Mesendoderm (in vitro differentiated cells): ENCODE measurements around the gene KDM6A.

ENCODE experiments used
- DNase-seq: peaks from one replicate; pipeline ENCODE4 v3.0.0; 2013
- H2AK5ac ChIP-seq: 2 replicates; pipeline ENCODE4 v1.6.1; 2013; ENCODE audit warnings: low read length, inconsistent platforms
- H2BK120ac ChIP-seq: 2 replicates; pipeline ENCODE4 v1.6.1; 2013; ENCODE audit warnings: low read depth, mild to moderate bottlenecking, low read length, moderate library complexity, mixed read lengths
- H2BK15ac ChIP-seq: replicated peaks from 2 replicates; pipeline ENCODE4 v1.6.1; 2013; ENCODE audit warnings: low read depth, mild to moderate bottlenecking, moderate library complexity
- H2BK5ac ChIP-seq: 2 replicates; pipeline ENCODE4 v1.6.1; 2013; ENCODE audit warnings: low read length, inconsistent platforms
- H3K18ac ChIP-seq: 2 replicates; pipeline ENCODE4 v1.6.1; 2013; ENCODE audit warnings: mild to moderate bottlenecking, low read length, mixed read lengths
- H3K23ac ChIP-seq: one replicate; pipeline ENCODE4 v1.6.1; 2013; ENCODE audit warnings: low read length
- H3K27ac ChIP-seq: 2 replicates; pipeline ENCODE4 v1.5.1; 2013; ENCODE audit warnings: low read depth, mild to moderate bottlenecking, inconsistent platforms, low read length, moderate library complexity
- H3K27me3 ChIP-seq: 2 replicates; pipeline ENCODE4 v1.6.1; 2013; ENCODE audit warnings: low read length, control low read depth, mild to moderate bottlenecking, inconsistent platforms; ENCODE audit not compliant: insufficient read depth, poor library complexity
- H3K36me3 ChIP-seq: 2 replicates; pipeline ENCODE4 v1.6.1; 2013; ENCODE audit warnings: low read length, inconsistent platforms; ENCODE audit not compliant: control insufficient read depth, insufficient read depth
- H3K4ac ChIP-seq: one replicate; pipeline ENCODE4 v1.6.1; 2013; ENCODE audit warnings: low read depth, mild to moderate bottlenecking, low read length, moderate library complexity
- H3K4me1 ChIP-seq: 2 replicates; pipeline ENCODE4 v1.6.1; 2013; ENCODE audit warnings: low read depth, low read length, inconsistent platforms; ENCODE audit not compliant: control insufficient read depth
- H3K4me2 ChIP-seq: 2 replicates; pipeline ENCODE4 v1.6.1; 2013; ENCODE audit warnings: low read length
- H3K4me3 ChIP-seq: 2 replicates; pipeline ENCODE4 v1.5.1; 2013; ENCODE audit warnings: mild to moderate bottlenecking, low read length
- H3K56ac ChIP-seq: one replicate; pipeline ENCODE4 v1.6.1; 2013; ENCODE audit warnings: low read length
- H3K79me1 ChIP-seq: 2 replicates; pipeline ENCODE4 v1.6.1; 2013; ENCODE audit warnings: low read length, inconsistent platforms
- H3K79me2 ChIP-seq: 2 replicates; pipeline ENCODE4 v1.6.1; 2013; ENCODE audit warnings: mild to moderate bottlenecking, low read length; ENCODE audit not compliant: control insufficient read depth, insufficient read depth
- H3K9ac ChIP-seq: 2 replicates; pipeline ENCODE4 v1.6.1; 2013; ENCODE audit warnings: low read length, inconsistent platforms
- H4K5ac ChIP-seq: one replicate; pipeline ENCODE4 v1.6.1; 2013; ENCODE audit warnings: low read length
- H4K8ac ChIP-seq: one replicate; pipeline ENCODE4 v1.6.1; 2013; ENCODE audit warnings: low read depth, mild to moderate bottlenecking, control low read depth, low read length, moderate library complexity
- WGBS: extraction: QIAGEN DNeasy Blood & Tissue Kit; methylation state at CpG from one replicate; pipeline ENCODE4 v1.1.7; 2013; ENCODE audit warnings: low lambda C conversion rate, missing lambda C conversion rate; ENCODE audit not compliant: insufficient coverage; ENCODE audit errors: extremely low coverage; 5-methylcytosine and 5-hydroxymethylcytosine counted together

The KDM6A gene

DNA sequence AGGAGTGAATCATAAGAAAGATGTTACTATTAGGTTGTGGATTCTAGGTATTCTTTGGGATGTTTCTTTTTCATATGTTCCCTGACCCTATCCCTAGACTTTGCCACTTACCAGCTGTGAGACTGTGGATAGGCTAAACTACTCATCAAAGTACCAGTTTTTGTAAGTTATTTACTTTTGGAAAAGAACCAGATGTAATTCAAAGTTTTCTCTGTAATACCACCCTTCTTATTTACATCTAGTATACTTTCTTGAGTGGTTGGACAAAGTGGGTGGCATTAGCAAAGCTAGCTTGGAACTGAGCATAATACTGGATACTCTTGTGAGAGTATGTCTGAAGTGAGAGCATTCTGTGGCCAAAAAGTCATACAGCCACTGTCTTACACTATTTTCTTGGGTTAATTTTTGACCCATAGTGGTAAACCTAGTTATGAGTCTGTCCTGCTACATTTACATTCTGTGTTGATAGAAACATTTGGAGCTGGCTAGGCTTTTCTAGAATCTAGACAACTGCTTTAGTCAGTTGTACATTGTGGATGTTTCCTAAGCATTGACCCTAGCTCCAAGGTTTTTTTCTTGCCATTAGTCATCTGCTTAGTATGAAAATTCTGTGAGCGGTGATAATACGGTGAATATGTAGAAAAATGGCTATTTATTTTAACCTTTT, 41.7 kb downstream of the KDM6A start:
- Histone ChIP-seq H3K79me1 (no peaks in the 10 kb centered on the region), H3K4me3 (no peak overlapping the region), H3K27me3 (no peaks in the 10 kb centered on the region), H3K23ac (no peak overlapping the region), H3K4ac (no peak overlapping the region), H3K56ac (no peak overlapping the region), H3K36me3 (no peaks in the 10 kb centered on the region), H4K5ac (no peak overlapping the region), H3K18ac (no peak overlapping the region), H2BK15ac (no peak overlapping the region), H2BK5ac (no peak overlapping the region), H3K4me2 (no peak overlapping the region), H2BK120ac (no peak overlapping the region), H3K79me2 (peaks cover 31% of the 10 kb centered on the region), H2AK5ac (no peak overlapping the region), H3K4me1 (no peaks in the 10 kb centered on the region), H3K27ac (no peak overlapping the region), H3K9ac (no peak overlapping the region), H4K8ac (no peak overlapping the region)
- no peak for DNase-seq
- WGBS = no CpG with 5 or more reads among the region's 2 CpGs

GRCh38 chrX:44915361-44915868, 42.4 kb downstream of the KDM6A start:
- DNase-seq = peak; percentile 6
- no peak overlapping the region for H3K9ac ChIP-seq
- no peak overlapping the region for H3K4me2 ChIP-seq
- no peak overlapping the region for H4K8ac ChIP-seq
- H3K56ac ChIP-seq = no peak overlapping the region
- H2BK5ac ChIP-seq = no peak overlapping the region
- no peak overlapping the region for H2AK5ac ChIP-seq
- no peaks in the 10 kb centered on the region for H3K36me3 ChIP-seq
- H4K5ac ChIP-seq = no peak overlapping the region
- no CpG with 5 or more reads among the region's 8 CpGs for WGBS
- H3K23ac ChIP-seq = no peak overlapping the region
- H3K4ac ChIP-seq = no peak overlapping the region
- H2BK15ac ChIP-seq = no peak overlapping the region
- no peak overlapping the region for H2BK120ac ChIP-seq
- no peak overlapping the region for H3K27ac ChIP-seq
- H3K79me2 ChIP-seq = peaks cover 31% of the 10 kb centered on the region
- H3K4me1 ChIP-seq = no peaks in the 10 kb centered on the region
- H3K79me1 ChIP-seq = no peaks in the 10 kb centered on the region
- no peak overlapping the region for H3K4me3 ChIP-seq
- no peak overlapping the region for H3K18ac ChIP-seq
- no peaks in the 10 kb centered on the region for H3K27me3 ChIP-seq

GRCh38 chrX:44918722-44919121, 45.7 kb downstream of the KDM6A start:
- Histone ChIP-seq H3K4me1 (no peaks in the 10 kb centered on the region), H4K5ac (no peak overlapping the region), H3K4me2 (no peak overlapping the region), H3K56ac (no peak overlapping the region), H3K9ac (no peak overlapping the region), H2BK15ac (no peak overlapping the region), H3K27me3 (no peaks in the 10 kb centered on the region), H2BK5ac (no peak overlapping the region), H4K8ac (no peak overlapping the region), H3K79me2 (peaks cover 36% of the 10 kb centered on the region), H2AK5ac (no peak overlapping the region), H3K4me3 (no peak overlapping the region), H3K27ac (no peak overlapping the region), H3K23ac (no peak overlapping the region), H3K4ac (no peak overlapping the region), H3K36me3 (no peaks in the 10 kb centered on the region), H3K79me1 (no peaks in the 10 kb centered on the region), H2BK120ac (no peak overlapping the region), H3K18ac (no peak overlapping the region)
- no CpG with 5 or more reads among the region's 1 CpG for WGBS
- DNase-seq = no peak

DNA sequence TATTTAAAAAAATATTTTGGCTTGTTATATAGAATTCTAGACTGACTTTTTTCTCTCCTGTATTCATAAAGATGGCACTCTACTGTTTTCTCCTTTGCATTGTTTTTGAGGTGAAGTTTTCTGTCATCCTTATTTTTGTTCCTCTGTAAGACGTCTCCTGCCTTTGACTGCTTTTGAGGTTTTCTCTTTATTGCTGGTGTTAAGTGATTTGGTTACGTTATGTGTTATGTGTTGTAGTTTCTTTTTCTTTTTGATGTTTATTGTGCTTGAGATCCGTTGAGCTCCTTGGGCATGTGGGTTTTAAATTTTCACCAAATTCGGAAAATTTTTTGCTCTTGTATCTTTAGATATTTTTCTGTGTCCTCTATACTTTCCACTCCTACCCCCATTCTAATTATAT, 50.0 kb downstream of the KDM6A start:
- Histone ChIP-seq H3K79me1 (no peaks in the 10 kb centered on the region), H2BK15ac (no peak overlapping the region), H3K56ac (no peak overlapping the region), H2BK5ac (no peak overlapping the region), H4K5ac (no peak overlapping the region), H4K8ac (no peak overlapping the region), H2BK120ac (no peak overlapping the region), H3K18ac (no peak overlapping the region), H3K4me1 (no peaks in the 10 kb centered on the region), H3K4ac (no peak overlapping the region), H3K27me3 (no peaks in the 10 kb centered on the region), H3K23ac (no peak overlapping the region), H2AK5ac (no peak overlapping the region), H3K9ac (no peak overlapping the region), H3K79me2 (peaks cover 45% of the 10 kb centered on the region), H3K27ac (no peak overlapping the region), H3K4me2 (no peak overlapping the region), H3K36me3 (no peaks in the 10 kb centered on the region), H3K4me3 (no peak overlapping the region)
- no peak for DNase-seq
- no CpG with 5 or more reads among the region's 4 CpGs for WGBS

GRCh38 chrX:44927398-44927797, 54.4 kb downstream of the KDM6A start:
- H3K56ac ChIP-seq = no peak overlapping the region
- DNase-seq = no peak
- H3K4ac ChIP-seq = no peak overlapping the region
- H3K4me3 ChIP-seq = no peak overlapping the region
- H3K79me2 ChIP-seq = peaks cover 44% of the 10 kb centered on the region
- H2BK5ac ChIP-seq = no peak overlapping the region
- no peak overlapping the region for H3K9ac ChIP-seq
- H4K5ac ChIP-seq = no peak overlapping the region
- no peak overlapping the region for H3K4me2 ChIP-seq
- H3K79me1 ChIP-seq = no peaks in the 10 kb centered on the region
- H3K27ac ChIP-seq = no peak overlapping the region
- no peak overlapping the region for H3K18ac ChIP-seq
- no peak overlapping the region for H3K23ac ChIP-seq
- H2AK5ac ChIP-seq = no peak overlapping the region
- H2BK15ac ChIP-seq = no peak overlapping the region
- no peak overlapping the region for H4K8ac ChIP-seq
- WGBS = no CpG with 5 or more reads among the region's 1 CpG
- H3K36me3 ChIP-seq = no peaks in the 10 kb centered on the region
- no peak overlapping the region for H2BK120ac ChIP-seq
- H3K4me1 ChIP-seq = no peaks in the 10 kb centered on the region
- H3K27me3 ChIP-seq = no peaks in the 10 kb centered on the region

DNA sequence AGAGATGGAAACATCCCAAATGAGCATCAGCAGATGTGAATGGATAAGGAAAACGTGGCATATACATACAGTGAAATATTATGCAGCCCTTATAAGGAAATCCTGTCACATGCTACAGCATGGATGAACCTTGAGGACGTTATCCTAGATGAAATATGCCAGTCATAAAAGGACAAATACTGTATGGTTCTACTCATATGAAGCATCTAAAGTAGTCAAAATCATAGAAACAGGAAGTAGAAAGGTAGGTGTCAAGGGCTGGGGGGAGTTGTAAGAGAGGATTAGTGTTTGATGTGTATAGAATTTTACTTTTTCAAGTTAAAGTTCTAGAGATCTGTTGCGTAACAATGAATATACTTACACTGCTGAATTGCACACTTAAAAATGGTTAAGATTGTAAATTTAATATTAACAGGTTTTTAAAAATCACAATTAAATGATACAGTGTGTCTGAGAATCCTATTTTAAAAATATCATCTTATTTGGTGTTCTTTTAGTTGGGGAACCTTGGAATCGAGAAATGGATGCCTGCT, 58.5 kb downstream of the KDM6A start:
- WGBS = no CpG with 5 or more reads among the region's 4 CpGs
- Histone ChIP-seq H2BK15ac (no peak overlapping the region), H2AK5ac (no peak overlapping the region), H3K27ac (no peak overlapping the region), H3K9ac (no peak overlapping the region), H3K79me1 (no peaks in the 10 kb centered on the region), H3K4me1 (peaks cover 2% of the 10 kb centered on the region), H3K23ac (no peak overlapping the region), H2BK5ac (no peak overlapping the region), H3K36me3 (no peaks in the 10 kb centered on the region), H3K27me3 (no peaks in the 10 kb centered on the region), H2BK120ac (no peak overlapping the region), H4K8ac (no peak overlapping the region), H3K4me2 (no peak overlapping the region), H3K4me3 (no peak overlapping the region), H3K79me2 (peaks cover 43% of the 10 kb centered on the region), H3K4ac (no peak overlapping the region), H3K56ac (no peak overlapping the region), H4K5ac (no peak overlapping the region), H3K18ac (no peak overlapping the region)
- no peak for DNase-seq
